NCI-H446 (cell line): ENCODE results near the gene EFCAB10.

Source experiments
- DNase-seq, 2 experiments: peaks; one replicate each; lab custom pipeline; 2025; lab: John Stamatoyannopoulos, UW

Gene EFCAB10, protein sequence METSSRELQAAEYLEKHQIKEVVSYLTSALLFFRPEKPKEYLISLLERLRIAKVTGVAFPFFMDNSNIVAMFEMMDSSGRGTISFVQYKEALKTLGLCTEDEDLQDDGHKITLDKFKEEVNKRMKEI

DNA sequence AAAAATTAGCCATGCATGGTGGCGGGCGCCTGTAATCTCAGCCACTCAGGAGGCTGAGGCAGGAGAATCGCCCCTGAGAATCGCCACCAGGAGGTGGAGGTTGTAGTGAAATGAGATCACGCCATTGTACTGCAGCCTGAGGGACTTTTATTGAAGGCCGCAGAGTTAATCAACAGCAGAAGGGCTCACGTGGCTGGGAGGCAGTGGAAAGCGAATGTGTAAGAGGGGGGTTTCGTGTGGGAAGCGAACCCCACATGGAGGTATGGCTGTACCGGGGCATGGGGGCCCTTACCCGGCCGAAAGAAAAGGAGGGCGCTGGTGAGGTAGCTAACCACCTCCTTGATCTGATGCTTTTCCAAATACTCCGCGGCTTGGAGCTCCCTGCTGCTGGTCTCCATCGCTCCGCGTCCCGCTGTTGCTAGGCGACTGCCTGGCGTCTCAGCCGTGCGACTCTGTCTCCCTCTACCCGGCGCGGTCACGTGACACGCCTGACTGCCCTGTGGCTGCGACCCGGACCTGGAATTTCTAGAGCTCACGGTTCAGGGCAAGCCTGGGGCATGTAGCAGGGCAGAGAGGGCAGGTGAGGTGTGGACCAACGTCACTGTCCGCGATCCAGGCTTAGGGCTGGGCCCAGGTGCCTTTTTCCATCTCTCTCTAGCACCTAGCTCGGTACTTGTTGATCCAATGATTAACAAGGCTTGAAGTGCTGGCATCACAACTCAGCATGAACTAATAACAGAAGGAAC, at the start of gene EFCAB10:
Gene EFCAB10 (minus strand): TSS at position 428 of the 746 bp plus-strand sequence. CDS start 30 bp downstream, at position 398.
- DNase-seq, result peak in 1 of 2 experiments; percentile 2

DNA sequence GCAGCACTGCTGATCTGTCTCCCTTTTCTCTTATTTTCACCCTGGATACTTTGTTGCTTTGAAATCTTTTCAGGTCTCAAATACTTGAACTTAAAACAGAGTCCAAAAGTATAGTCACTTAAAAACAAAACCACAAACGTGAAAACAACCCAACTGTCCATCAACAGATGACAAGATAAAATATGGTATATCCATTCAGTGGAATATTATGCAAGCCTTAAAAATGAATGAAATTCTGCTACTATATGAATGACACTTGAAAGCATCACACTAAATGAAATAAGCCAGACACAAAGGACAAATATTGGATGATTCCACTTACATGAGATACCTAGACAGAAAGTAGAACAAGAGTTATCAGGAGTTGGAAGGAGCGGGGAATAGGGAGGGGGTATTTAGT, 44.7 kb upstream of the EFCAB10 start:
- DNase-seq, result no peak

DNA sequence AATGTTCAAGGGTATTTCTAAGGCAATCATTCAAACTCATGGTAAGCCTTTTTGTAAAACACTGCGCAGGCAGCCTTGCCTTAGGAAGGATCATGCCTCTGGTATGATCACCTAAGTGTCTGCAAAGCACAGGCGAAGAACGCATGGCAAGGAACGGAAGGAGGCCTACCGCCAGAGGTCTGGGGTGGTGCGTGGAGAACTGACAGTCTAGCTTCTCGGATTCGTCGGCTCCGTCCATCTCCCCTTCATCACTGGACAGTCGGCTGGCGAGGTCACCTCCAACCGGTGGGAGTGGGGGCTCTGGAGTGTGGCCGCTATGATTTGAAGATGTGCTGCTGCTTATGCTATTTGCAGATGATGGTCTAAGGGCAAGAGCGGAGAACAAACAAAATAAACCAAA, 42.6 kb upstream of the EFCAB10 start:
- no peak for DNase-seq

DNA sequence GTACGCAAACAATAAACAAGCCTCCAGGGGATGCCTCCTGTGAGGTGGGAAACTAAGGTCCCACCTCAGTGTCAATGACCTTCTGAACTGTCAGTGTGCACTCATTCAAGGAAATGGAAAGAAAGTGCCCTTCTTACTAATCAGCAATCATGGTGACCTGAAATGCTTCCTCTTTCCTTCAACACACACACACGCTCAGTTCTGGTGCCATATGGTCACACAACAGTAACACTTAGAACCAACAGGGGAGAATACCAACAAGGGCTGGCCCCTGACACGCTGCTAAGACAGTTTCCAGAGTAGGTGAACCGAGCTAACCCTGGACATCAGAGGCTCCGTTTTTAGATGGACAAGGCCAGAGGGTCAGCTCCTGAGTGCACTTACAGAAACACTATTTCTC, 42.1 kb upstream of the EFCAB10 start:
- no peak for DNase-seq

DNA sequence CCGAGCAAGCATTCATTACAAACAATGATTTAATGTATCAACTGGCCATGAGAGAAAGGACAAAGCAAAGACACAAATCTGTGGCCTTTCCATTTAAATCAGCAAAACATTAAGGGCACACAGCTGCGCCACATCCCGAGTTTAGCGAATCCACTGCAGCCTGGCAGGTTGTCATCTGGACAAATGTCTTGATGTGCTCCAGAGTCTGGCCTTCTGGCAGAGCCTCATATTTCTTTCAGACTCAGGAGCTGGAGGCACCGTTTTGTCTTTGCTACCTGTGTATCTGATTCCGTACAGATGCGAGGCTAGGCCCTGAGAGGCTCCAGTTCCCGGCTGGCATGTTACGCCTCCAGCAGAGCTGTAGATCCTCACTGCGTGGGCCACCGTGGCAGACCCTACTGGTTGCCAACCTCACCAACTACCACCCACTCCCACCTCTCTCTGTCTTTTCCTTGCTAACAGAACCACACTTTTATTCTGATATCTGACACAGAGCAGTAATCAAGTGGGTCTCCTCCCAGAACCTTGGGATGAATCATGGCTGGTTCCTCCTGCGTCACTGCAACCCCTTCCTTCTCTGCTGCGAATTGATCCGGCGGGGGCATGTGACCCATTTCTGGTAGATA, 40.9 kb upstream of the EFCAB10 start:
- DNase-seq, result peak in 1 of 2 experiments; percentile 59

DNA sequence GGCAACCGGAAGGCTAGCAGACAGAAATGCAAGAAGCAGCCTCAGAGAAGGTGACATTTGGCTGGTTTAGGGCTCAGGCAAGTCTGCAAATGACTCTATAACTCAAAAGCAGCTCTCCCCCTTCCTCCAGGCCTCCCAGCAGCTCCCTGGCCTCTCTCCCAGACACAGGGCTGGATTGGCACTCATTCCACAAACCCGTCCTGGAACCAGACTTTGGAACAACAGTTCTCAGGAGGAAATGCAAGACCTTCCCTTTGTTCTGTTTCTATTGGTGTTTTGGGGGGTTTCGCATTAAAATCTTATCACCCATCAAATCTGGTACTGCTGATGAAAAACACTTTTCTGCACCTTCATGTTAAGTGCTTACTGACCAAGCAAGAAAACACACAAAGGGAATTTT, 40.3 kb upstream of the EFCAB10 start:
- peak; percentile 71 to 79 for DNase-seq

DNA sequence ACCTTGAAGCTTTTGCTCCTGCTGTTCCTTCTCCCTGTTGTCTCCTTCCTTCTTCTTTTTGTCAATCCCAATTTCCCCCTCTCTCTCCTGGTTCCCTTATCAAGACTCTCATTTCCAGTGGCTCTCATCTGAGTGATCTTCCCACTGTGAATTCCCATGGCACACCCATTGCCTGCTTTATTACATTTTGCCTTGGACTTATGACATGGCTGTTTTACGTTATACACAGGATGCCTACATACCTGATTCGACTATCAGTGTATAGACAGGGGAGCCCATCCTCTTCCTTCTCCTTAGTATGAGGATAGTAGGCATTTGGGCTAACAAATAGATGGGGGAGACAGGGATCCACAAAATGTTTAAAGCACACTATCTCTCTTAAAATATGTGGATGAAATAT, 39.9 kb upstream of the EFCAB10 start:
- DNase-seq, result no peak

DNA sequence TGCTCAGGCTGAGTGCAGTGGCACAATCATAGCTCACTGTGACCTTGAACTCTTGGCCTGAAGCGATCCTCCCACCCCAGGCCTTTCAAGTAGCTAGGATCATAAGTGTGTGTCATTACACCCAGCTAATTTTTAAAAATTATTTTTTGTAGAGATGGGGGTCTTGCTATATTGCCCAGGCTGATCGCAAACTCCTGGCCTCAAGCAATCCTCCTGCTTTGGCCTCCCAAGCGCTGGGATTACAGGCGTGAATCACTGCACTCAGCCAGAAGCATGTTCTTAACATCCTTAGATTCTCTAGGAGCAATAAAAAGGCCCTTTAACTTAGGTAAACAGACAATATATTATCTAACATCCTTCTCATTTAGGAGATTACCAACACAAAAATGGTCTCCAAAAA, 38.3 kb upstream of the EFCAB10 start:
- DNase-seq, result no peak

DNA sequence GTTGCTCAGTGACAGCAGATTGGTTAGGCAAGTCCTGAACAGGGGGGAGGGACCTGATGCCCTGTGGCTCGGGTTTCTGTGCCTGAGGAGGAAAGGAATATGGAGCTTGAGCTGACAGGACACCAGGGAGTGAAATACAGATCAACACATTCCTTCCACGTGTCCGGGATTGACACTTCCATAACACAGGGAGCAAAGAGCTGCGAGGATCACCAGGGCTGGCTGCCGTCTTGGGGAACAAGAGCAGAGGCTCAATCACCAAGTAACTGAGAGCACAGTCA, 36.7 kb upstream of the EFCAB10 start:
- no peak for DNase-seq

DNA sequence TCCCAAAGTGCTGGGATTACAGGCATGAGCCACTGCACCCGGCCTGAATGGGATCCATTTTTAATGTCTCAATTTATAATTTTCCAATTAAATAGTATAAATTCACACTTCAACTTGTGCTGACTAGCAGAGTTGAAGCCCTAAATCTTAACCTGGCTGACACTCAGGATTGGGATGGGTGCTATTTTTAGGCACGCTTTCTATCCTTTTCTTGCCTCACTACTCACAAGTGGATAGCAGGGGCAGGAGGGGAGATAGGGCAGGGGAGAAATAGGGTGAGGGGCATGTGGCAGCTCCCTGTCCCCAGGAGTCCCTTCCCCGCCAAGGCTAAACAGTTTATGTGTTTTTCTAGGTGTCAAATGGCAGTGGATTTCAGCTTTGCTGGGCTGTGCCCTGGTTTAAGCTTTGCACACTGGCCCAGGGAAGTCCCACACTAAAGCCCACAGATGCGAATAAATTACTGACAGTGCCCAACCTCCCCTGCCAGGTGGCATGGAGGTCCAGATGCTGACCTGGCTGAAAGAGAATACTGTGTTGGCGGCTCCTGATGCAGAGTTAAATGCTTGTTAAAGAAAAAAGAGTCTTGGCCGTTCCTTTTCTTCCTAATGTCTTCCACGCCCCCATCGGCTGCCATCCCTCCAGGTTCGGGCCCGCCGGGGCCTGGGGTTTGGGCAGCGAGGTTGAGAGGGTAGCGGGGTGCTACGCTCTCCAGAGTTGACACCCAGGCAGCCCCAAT, 36.2 kb upstream of the EFCAB10 start:
- DNase-seq, result no peak

DNA sequence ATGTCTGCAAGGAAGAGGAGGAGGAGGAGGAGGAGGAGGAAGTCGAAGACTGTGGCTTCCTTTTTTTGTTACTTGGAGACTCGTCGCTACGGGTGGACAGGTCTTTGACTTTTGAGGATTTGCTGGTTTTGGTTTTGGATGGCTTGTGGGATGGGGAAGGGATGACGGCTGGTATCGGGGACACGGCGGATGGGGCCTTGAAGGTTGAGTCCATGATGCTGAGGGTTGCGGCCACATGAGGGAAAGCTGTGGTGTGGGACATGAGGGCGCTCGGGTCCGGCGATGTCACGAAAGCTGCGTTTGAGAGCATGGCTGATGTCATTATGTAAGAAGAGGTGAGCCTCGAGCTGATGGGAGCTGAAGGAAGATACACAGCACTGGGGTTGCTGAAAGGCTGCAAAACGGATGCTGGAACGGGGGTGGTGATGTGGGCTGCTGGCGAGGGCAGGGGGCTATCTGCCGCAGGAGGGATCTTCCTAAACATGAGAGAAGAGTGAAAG, 33.1 kb upstream of the EFCAB10 start:
- no peak for DNase-seq

DNA sequence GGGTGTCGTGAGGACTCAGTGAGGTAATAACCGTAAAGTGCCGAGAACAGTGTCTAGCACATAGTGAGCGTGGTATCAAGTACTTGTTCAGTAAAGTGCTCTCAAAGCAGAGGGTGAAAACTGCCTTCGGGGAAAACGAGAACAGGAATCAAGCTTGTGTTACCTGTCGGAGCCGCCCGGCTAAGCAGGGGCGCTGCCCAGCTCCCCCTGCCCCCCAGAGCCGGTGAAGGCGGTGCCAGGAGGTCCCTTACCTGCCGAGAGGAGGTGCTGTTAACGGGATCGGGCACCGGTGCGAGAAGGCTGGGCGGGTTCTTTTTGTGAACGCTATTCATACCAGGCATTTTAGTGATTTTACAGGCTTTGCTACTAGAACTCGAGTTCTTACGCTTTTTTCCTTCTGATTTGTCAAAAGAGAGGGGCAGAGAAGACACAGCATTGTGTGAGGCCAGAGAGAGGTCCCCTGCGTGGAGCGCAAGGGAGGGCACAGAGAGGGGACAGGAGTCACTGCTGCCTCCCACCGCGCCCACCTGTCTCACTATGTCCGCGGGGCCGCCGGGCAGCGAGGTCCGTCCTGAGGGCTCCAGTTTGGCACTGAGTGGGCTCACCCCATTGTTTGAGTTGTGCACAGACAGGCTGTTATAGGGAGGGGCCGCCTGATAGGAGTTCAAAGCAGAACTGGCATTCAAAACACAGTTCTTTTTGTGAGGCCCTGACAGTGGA, 32.5 kb upstream of the EFCAB10 start:
- no peak for DNase-seq

DNA sequence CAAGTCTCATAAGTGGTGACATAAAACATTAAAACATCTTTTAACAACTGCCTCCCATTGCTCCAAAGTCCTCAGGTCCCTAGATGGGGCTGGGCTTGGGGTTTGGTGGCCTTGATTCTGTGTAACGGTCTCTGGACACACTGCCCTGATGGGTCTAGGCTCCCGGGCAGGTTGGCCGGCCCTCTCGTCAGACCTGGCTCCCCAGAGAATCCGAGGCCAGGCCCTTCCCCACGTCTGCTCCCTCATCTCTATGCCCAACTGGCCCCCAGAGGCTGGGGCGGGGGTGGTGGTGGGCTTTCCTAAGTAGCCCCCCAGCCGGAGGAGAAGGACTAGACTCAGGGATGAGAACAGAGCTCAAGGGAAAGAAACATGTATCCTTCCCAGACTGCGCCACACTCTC, 31.5 kb upstream of the EFCAB10 start:
- no peak for DNase-seq

DNA sequence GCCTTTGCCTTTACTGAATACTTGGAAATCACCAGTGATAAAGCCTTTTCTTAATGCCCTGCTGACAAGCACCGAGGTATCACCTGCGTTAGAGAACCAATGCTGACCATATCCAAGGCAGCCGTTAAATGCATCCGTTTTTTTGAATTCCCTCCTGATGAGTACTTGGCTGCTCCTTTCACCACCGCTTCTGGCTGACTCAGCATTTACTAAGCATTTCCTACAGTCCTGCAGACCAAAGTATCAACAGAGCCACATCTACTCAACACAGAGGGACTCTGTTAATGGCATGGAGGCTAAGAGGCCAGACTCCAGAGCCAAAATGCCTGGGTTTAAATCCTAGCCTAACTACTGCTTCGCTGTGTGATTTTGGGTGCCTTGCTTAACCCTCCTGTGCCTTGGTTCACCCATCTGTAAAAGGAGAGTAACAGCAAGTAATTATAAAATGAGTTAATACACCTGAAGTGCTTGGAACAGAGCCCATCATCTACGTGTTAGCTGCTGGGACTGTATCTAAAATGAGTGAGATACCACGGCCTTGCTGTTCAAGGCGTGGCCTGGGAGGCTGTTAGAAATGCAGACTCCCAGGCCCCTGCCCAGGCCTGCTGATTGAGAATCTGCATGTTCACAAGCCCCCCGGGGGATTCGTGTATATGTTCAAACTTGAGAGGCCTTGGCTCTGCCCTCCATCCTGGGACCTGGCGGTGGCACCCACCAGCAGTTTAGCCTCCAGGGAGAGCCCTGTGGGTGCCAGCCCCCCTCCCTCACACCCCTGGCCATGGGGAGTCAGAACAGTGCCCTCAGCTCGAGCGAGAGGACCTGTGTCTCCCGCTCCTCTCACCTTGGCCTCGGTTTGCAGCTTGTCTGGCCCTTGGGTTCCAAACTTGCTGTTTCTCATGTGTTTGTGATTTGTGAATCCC, 30.8 kb upstream of the EFCAB10 start:
- no peak for DNase-seq

DNA sequence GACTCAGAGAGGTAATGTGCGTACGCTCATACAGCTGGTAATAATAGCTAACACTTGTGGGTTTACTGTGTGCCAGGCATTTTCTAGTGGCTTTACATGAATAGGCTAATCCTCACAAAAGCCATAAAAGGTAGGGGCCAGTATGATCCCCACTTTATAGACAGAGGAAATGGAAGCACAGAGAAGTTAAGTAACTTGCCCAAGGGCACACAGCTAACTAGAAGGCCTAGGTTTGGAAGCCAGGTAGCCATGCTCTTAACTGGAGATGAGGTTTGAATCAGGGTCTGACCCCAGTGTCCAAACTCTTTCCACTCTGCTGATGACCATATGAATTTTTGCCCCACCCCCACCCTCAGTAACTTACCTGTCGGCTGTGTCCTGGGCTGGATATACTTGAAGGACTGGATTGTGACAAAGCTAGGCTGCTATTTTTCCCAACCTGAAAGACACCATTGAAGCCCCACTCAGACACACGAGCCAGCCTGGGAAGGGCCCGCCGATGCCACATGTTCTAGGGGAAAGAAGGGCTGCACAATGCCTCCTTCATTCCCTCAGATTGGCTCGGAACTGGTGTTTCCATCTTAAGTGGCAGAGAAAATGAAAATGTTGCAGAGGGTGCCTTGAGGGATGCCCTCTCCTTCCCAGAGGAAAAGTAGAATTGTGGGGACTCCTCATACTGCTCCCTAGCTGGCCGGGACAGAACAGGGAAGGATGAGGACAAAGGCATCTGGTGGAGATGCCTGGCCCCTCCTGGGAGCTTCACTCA, 29.1 kb upstream of the EFCAB10 start:
- no peak for DNase-seq

DNA sequence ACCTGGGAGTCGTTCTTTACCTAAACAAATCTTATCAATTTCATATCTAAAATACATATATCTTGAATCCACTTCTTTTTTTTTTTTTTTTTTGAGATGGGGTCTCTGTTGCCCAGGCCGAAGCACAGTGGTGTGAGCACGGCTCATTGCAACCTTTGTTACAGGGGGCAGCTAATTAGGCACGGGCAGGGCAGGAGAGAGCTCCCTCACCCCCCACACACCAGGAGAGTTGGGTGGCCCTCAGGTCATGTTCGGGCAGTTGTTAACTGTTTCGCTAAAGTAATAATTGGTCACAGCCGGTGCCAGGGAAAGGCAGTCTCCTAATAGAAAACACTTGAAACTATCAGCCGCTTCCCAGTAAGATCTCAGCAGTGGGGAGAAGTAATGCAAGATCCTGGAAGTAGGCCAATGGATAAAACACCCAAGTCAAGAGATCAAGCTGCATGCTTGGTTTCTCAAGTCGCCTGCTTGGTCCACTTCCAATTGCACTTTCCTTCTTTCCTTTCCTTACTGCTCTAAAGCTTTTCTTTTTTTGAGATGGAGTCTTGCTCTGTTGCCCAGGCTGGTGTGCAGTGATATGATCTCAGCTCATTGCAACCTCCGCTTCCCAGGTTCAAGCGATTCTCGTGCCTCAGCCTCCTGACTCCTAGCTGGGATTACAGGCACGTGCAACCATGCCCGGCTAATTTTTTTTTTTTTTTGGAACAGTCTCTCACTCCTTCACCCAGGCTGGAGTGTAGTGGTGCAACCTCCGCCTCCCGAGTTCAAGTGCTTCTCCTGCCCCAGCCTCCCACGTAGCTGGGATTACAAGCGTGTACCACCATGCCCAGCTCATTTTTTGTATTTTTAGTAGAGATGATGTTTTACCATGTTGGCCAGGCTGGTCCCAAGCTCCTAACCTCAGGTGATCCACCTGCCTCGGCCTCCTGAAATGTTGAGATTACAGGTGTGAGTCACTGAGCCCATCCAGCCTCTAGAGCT, 21.3 kb upstream of the EFCAB10 start:
- peak in 1 of 2 experiments; percentile 12 for DNase-seq

DNA sequence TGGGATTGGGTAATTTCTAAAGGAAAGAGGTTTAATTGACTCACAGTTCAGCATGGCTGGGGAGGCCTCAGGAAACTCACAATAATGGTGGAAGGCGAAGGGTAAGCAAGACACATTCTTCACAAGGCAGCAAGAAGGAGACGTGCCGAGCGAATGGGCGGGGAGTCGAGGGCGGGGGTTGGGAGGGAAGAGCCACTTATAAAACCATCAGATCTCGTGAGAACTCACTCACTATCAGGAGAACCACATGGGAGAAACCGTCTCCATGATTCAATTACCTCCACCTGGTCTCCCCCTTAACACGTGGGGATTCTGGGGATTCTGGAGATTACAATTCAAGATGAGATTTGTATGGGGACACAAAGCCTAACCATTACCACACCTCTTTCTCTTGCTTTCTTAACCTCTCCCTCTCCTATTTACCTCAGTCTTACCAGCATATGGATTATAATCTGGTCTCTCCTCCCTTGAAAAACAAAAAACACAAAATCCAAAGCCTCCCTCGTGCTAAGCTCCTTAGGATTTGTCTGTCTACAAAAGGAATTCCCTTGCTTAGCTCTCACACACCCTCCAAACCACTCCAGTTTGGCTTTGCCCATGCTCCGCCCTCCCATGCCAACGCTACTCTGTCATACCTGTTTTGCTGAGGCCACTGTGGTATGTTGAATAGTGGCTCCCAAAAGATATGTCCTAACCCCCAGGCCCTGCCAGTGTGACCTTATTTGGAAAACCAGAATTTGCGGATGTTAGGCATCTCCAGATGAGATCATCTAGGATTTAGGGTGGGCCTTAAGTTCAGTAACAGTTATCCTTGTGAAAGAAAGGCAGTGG, 19.6 kb upstream of the EFCAB10 start:
- no peak for DNase-seq

DNA sequence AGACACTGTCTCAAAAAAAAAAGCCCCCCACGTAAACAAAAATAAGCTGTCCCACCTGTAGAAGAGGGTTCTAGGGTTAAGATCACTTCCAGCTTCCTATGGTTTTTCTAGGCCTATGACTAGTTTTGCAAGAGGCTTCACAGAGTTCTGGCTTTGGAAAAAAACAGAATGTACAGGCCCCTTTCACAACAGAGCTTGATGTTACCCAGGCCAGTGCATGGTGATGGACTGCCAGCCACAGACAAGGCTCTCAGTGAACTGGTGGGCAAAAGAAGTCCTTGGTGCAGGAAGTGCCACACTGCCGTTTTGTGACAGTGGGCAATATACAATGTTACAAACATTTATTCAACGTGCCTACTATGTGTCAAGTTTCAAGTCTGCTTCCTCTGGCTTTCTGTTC, 18.3 kb upstream of the EFCAB10 start:
- no peak for DNase-seq
